ENCODE data around the gene PRR7. TPM values are rescaled to one million over a fixed set of nuclear protein-coding genes. Genes with fewer than 3 reads are reported as not detected.
A peak's percentile ranks its signal among the peaks of the same experiment; 100 is the strongest.

The PRR7 gene
- polyA plus RNA-seq, 4 donors: 0.86 to 3.7 (median 2.0) TPM

DNA sequence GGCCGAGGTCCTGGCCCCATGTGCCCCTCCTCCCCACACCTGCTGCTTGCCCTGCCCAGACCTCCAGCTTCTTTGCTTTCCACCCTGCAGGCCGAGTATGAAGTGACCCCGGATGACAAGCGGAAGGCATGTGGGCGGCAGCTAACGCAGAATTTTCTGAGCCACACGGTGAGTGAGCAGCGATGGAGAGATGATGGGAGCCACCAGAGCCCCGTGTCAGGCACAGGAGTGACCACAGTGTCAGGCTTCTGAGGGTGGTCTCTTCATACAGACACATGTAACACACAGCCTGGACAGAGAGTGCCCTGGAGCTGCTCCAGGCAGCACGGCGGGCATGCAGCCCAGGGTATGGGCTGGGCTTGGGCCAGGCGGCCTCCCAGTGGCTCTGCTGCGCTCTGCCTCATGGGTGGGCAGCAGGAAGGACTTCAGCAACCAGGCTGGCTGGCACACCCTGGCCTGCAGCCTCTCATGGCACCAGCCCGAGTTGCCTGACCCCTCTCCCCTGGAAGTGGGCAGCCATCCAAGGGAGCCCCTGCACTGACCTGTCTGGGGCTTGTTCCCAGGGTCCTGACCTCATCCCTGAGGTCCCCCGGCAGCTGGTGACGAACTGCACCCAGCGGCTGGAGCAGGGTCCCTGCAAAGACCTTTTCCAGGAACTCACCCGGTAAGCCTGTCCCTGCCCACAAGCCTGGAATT lies 14.3 kb upstream of the PRR7 start:
- Histone ChIP-seq H3K4me3 (ENCODE audit: low read depth in 1 of 3, low read length in 3 of 3) (no peak overlapping the region), H3K9me3 (ENCODE audit: control insufficient read depth in 2 of 2, insufficient read depth in 1 of 2, low read depth in 1 of 2, low read length in 1 of 2) (no peaks in the 10 kb centered on the region), H3K36me3 (ENCODE audit: control insufficient read depth in 3 of 3, insufficient read depth in 2 of 3, low read depth in 1 of 3, low read length in 3 of 3) (peaks cover 11 to 81% (median 13%) of the 10 kb centered on the region in 3 donors), H3K4me1 (ENCODE audit: control insufficient read depth in 3 of 3, insufficient read depth in 2 of 3, low read depth in 1 of 3, low read length in 2 of 3) (peaks cover 0 to 13% (median 12%) of the 10 kb centered on the region in 3 donors), H3K27me3 (ENCODE audit: control insufficient read depth in 3 of 3, insufficient read depth in 3 of 3, low read length in 3 of 3) (no peaks in the 10 kb centered on the region), H3K27ac (ENCODE audit: low read depth in 1 of 3, low read length in 2 of 3) (peak overlapping the region in 2 of 3 donors; percentile 16 to 34)
- DNase-seq: no peak
- WGBS, 3 donors: 75 to 84% (median 82%) methylated on average over 18 of the region's 18 CpGs
- FAIRE-seq: no peak

DNA sequence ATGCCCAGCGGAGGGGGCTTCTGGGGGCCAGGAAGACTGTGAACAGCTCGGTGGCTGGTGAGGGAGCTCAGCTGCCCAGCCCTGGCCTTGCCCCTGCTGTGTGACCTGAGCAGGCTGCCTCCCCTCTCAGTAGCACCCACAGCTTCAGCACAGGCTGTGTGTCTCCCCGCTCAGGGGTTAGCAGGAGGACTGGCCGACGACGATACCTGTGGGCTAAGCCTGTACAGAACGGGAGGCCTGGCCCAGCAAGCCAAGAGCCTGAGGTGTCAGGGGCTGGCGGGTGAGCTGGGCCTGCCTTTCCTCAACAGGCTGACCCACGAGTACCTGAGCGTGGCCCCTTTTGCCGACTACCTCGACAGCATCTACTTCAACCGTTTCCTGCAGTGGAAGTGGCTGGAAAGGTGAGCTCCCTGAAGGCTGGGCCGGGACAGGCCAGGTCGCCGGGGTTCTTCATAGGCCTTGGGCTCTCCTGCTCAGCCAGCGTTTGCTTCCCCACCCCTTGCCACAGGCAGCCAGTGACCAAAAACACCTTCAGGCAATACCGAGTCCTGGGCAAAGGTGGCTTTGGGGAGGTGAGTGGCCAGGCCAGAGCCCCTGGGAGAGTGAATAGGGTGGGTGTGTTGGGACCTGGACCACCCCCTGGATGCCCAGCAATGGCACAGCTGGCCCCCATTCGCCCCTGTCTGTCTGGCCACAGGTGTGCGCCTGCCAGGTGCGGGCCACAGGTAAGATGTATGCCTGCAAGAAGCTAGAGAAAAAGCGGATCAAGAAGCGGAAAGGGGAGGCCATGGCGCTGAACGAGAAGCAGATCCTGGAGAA lies 13.6 kb upstream of the PRR7 start:
- peaks cover 11 to 86% (median 13%) of the 10 kb centered on the region in 3 donors for H3K36me3 ChIP-seq (ENCODE audit: control insufficient read depth in 3 of 3, insufficient read depth in 2 of 3, low read depth in 1 of 3, low read length in 3 of 3)
- H3K27ac ChIP-seq (ENCODE audit: low read depth in 1 of 3, low read length in 2 of 3): no peak overlapping the region
- peaks cover 0 to 7% (median 4%) of the 10 kb centered on the region in 3 donors for H3K4me1 ChIP-seq (ENCODE audit: control insufficient read depth in 3 of 3, insufficient read depth in 2 of 3, low read depth in 1 of 3, low read length in 2 of 3)
- no peaks in the 10 kb centered on the region for H3K9me3 ChIP-seq (ENCODE audit: control insufficient read depth in 2 of 2, insufficient read depth in 1 of 2, low read depth in 1 of 2, low read length in 1 of 2)
- no peak overlapping the region for H3K4me3 ChIP-seq (ENCODE audit: low read depth in 1 of 3, low read length in 3 of 3)
- no peaks in the 10 kb centered on the region for H3K27me3 ChIP-seq (ENCODE audit: control insufficient read depth in 3 of 3, insufficient read depth in 3 of 3, low read length in 3 of 3)
- FAIRE-seq (no peak), DNase-seq (no peak)
- WGBS, 3 donors: 93 to 97% (median 95%) methylated on average over 25 of the region's 25 CpGs

DNA sequence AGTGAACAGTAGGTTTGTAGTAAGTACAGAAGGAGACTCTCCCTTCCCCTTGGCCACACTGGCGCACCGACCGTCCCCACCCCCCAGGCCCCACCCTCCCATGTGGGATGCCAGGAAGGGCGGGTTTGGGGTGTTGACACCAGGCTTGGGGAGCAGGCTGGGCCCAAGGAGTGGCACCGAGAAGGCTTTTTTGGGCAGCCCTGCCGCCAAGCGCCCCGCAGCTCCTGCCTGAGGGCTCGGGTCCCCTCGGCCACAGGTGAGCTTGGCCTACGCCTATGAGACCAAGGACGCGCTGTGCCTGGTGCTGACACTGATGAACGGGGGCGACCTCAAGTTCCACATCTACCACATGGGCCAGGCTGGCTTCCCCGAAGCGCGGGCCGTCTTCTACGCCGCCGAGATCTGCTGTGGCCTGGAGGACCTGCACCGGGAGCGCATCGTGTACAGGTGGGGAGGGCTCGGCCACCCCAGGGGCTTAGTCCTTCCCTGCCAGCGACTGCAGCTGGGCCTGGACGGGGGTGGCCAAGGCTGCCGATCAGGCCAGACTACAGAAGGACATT lies 12.9 kb upstream of the PRR7 start:
- Histone ChIP-seq H3K4me3 (ENCODE audit: low read depth in 1 of 3, low read length in 3 of 3) (no peak overlapping the region), H3K27ac (ENCODE audit: low read depth in 1 of 3, low read length in 2 of 3) (no peak overlapping the region), H3K27me3 (ENCODE audit: control insufficient read depth in 3 of 3, insufficient read depth in 3 of 3, low read length in 3 of 3) (no peaks in the 10 kb centered on the region), H3K36me3 (ENCODE audit: control insufficient read depth in 3 of 3, insufficient read depth in 2 of 3, low read depth in 1 of 3, low read length in 3 of 3) (peaks cover 13 to 91% (median 17%) of the 10 kb centered on the region in 3 donors), H3K9me3 (ENCODE audit: control insufficient read depth in 2 of 2, insufficient read depth in 1 of 2, low read depth in 1 of 2, low read length in 1 of 2) (no peaks in the 10 kb centered on the region), H3K4me1 (ENCODE audit: control insufficient read depth in 3 of 3, insufficient read depth in 2 of 3, low read depth in 1 of 3, low read length in 2 of 3) (peaks cover 0 to 3% (median 0%) of the 10 kb centered on the region in 3 donors)
- WGBS, 3 donors: 92 to 96% (median 93%) methylated on average over 25 to 29 of the region's 29 CpGs
- DNase-seq (no peak), FAIRE-seq (no peak)

DNA sequence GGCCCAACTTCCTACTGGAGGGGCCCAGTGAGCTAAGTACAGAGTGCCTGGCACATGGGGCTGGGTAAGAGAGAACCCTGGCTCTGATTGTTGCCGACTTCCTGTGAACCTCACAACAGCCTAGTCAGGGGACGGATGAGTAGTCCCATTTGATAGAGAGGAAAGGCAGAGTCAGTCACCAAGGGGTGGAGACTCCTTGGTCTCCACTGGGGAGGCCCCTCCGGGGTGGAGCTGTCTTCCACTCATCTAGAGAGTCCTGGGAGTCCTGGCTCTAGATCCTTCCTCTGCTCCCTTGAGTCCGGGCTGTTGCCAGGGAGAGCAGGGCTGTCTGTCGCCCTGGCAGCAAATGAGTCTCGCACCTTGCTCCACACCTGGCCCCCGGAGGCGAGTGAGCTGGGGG lies 12.2 kb upstream of the PRR7 start:
- no peak for FAIRE-seq
- no peak overlapping the region for H3K27ac ChIP-seq (ENCODE audit: low read depth in 1 of 3, low read length in 2 of 3)

DNA sequence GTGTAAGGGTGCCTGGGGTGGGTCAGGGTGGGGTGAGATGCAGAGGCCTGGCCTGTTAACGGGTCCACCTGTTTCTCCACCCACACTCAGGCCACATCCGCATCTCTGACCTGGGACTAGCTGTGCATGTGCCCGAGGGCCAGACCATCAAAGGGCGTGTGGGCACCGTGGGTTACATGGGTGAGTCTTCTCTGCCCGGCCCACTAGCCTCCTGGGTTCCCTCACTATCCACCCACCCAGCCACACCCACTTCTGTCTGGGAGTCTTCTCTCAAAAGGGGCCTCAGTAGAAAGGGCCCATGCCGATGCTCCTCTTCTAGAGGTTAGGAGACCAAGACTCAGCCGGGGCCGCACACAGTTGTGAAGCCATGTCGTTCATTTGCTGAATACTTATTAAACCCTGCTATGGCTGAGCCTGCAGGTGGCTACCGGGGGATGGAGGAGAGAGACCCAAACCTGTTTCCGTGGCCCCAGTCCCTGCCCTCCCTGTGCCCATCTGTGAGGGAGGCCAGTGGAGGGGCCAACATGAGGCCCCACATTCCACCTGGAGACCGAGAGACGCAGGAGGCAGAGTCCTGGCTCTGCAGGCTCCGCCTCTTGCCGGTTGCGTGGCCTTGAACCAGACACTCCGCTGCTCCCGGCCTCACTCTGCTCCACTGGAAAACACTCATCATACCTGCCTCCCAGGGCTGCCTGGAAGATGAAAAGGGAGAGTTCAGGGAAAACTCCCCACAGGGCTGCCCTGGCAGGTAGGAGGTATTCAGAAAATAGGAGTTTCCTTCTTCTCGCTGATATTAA lies 11.5 kb upstream of the PRR7 start:
- no peak for FAIRE-seq
- WGBS, 3 donors: 90 to 92% (median 91%) methylated on average over 19 to 20 of the region's 20 CpGs

More for the DNA sequence above, 12.2 kb upstream of the PRR7 start:
- no peak for DNase-seq
- H3K4me3 ChIP-seq (ENCODE audit: low read depth in 1 of 3, low read length in 3 of 3): no peak overlapping the region
- H3K27me3 ChIP-seq (ENCODE audit: control insufficient read depth in 3 of 3, insufficient read depth in 3 of 3, low read length in 3 of 3): no peaks in the 10 kb centered on the region
- H3K9me3 ChIP-seq (ENCODE audit: control insufficient read depth in 2 of 2, insufficient read depth in 1 of 2, low read depth in 1 of 2, low read length in 1 of 2): no peaks in the 10 kb centered on the region
- H3K4me1 ChIP-seq (ENCODE audit: control insufficient read depth in 3 of 3, insufficient read depth in 2 of 3, low read depth in 1 of 3, low read length in 2 of 3): no peaks in the 10 kb centered on the region
- H3K36me3 ChIP-seq (ENCODE audit: control insufficient read depth in 3 of 3, insufficient read depth in 2 of 3, low read depth in 1 of 3, low read length in 3 of 3): peaks cover 13 to 91% (median 19%) of the 10 kb centered on the region in 3 donors
- 79 to 89% (median 86%) methylated on average over 8 of the region's 8 CpGs for WGBS, 3 donors

DNA sequence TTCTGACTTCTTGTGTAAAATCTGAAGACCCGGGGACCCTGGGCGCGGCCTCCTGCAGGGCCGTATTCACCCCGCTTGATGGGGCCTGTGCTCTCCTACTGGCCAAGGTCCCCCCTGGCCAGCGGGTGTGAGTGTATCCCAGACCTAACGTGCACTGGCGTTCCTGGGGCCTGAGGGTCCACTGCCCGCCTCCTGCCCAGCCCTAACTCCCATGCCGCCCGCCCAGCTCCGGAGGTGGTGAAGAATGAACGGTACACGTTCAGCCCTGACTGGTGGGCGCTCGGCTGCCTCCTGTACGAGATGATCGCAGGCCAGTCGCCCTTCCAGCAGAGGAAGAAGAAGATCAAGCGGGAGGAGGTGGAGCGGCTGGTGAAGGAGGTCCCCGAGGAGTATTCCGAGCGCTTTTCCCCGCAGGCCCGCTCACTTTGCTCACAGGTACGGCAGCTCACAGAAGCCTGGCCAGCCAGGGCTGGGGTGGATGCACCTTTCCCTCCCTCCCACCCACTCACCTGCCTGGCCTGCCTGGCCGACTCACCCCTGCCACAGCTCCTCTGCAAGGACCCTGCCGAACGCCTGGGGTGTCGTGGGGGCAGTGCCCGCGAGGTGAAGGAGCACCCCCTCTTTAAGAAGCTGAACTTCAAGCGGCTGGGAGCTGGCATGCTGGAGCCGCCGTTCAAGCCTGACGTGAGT lies 10.6 kb upstream of the PRR7 start:
- peaks cover 15 to 85% (median 21%) of the 10 kb centered on the region in 3 donors for H3K36me3 ChIP-seq (ENCODE audit: control insufficient read depth in 3 of 3, insufficient read depth in 2 of 3, low read depth in 1 of 3, low read length in 3 of 3)
- H3K27me3 ChIP-seq (ENCODE audit: control insufficient read depth in 3 of 3, insufficient read depth in 3 of 3, low read length in 3 of 3): no peaks in the 10 kb centered on the region
- FAIRE-seq: no peak

More for the DNA sequence above, 11.5 kb upstream of the PRR7 start:
- H3K36me3 ChIP-seq (ENCODE audit: control insufficient read depth in 3 of 3, insufficient read depth in 2 of 3, low read depth in 1 of 3, low read length in 3 of 3): peaks cover 13 to 85% (median 19%) of the 10 kb centered on the region in 3 donors
- DNase-seq: no peak
- no peaks in the 10 kb centered on the region for H3K27me3 ChIP-seq (ENCODE audit: control insufficient read depth in 3 of 3, insufficient read depth in 3 of 3, low read length in 3 of 3)
- H3K9me3 ChIP-seq (ENCODE audit: control insufficient read depth in 2 of 2, insufficient read depth in 1 of 2, low read depth in 1 of 2, low read length in 1 of 2): no peaks in the 10 kb centered on the region
- H3K4me3 ChIP-seq (ENCODE audit: low read depth in 1 of 3, low read length in 3 of 3): no peak overlapping the region
- H3K27ac ChIP-seq (ENCODE audit: low read depth in 1 of 3, low read length in 2 of 3): no peak overlapping the region
- no peaks in the 10 kb centered on the region for H3K4me1 ChIP-seq (ENCODE audit: control insufficient read depth in 3 of 3, insufficient read depth in 2 of 3, low read depth in 1 of 3, low read length in 2 of 3)

DNA sequence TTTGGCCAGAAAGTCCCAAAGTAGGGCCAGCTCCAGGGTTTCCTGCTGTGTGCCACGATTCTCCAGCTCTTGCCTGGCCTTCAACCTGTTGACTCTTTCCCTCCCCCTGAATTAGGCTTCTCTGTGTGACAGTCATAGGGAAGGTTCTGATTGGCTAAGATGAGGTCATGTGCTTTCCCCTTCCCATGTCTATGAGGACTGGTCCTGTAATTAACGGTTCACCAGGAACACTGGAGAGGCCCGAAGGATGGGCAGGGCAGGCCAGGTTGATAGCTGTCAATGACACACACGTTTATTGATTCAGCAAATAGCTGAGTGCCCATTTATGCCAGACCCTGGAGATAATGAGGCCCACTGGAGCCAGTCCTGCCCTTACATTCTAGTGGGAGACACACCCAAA lies 9.0 kb upstream of the PRR7 start:
- no peak overlapping the region for H3K4me3 ChIP-seq (ENCODE audit: low read depth in 1 of 3, low read length in 3 of 3)
- H3K36me3 ChIP-seq (ENCODE audit: control insufficient read depth in 3 of 3, insufficient read depth in 2 of 3, low read depth in 1 of 3, low read length in 3 of 3): peaks cover 15 to 85% (median 20%) of the 10 kb centered on the region in 3 donors
- H3K4me1 ChIP-seq (ENCODE audit: control insufficient read depth in 3 of 3, insufficient read depth in 2 of 3, low read depth in 1 of 3, low read length in 2 of 3): no peaks in the 10 kb centered on the region
- no peaks in the 10 kb centered on the region for H3K9me3 ChIP-seq (ENCODE audit: control insufficient read depth in 2 of 2, insufficient read depth in 1 of 2, low read depth in 1 of 2, low read length in 1 of 2)
- H3K27me3 ChIP-seq (ENCODE audit: control insufficient read depth in 3 of 3, insufficient read depth in 3 of 3, low read length in 3 of 3): no peaks in the 10 kb centered on the region
- no peak for FAIRE-seq
- DNase-seq: peak in 1 of 2 donors; percentile 38
- H3K27ac ChIP-seq (ENCODE audit: low read depth in 1 of 3, low read length in 2 of 3): no peak overlapping the region
- WGBS, 3 donors: 54 to 74% (median 56%) methylated on average over 4 of the region's 4 CpGs

More for the DNA sequence above, 10.6 kb upstream of the PRR7 start:
- no peak overlapping the region for H3K27ac ChIP-seq (ENCODE audit: low read depth in 1 of 3, low read length in 2 of 3)
- no peaks in the 10 kb centered on the region for H3K9me3 ChIP-seq (ENCODE audit: control insufficient read depth in 2 of 2, insufficient read depth in 1 of 2, low read depth in 1 of 2, low read length in 1 of 2)
- DNase-seq: no peak
- 93 to 95% (median 95%) methylated on average over 33 to 37 of the region's 37 CpGs for WGBS, 3 donors
- no peak overlapping the region for H3K4me3 ChIP-seq (ENCODE audit: low read depth in 1 of 3, low read length in 3 of 3)
- no peaks in the 10 kb centered on the region for H3K4me1 ChIP-seq (ENCODE audit: control insufficient read depth in 3 of 3, insufficient read depth in 2 of 3, low read depth in 1 of 3, low read length in 2 of 3)

All from small intestine (tissue), 7 donors.